PFSK-1 (cell line): Measurements from ENCODE around the gene RPRD1B.

Experiments
- FOXP2 ChIP-seq: optimal IDR thresholded peaks from 2 replicates; pipeline ENCODE3; 2011; ENCODE audit warnings: borderline replicate concordance, control low read depth, inconsistent platforms; ENCODE audit not compliant: insufficient read depth; ENCODE audit errors: extremely low read length, extremely low read depth
- POLR2AphosphoS5 ChIP-seq: IDR thresholded peaks from 2 replicates; pipeline ENCODE4 v1.6.1; 2012; ENCODE audit warnings: low read depth, mild to moderate bottlenecking, control low read depth, low read length, moderate library complexity
- REST ChIP-seq, 2 experiments: IDR thresholded peaks; 2 replicates each; pipeline versions ENCODE4 v1.6.1 to v1.8.0; 2011 to 2012; ENCODE audit warnings: low read depth in 2 of 2, low read length in 2 of 2, control low read depth in 1 of 2, inconsistent platforms in 1 of 2, mild to moderate bottlenecking in 1 of 2, moderate library complexity in 1 of 2; ENCODE audit not compliant: insufficient read depth in 1 of 2
- TAF1 ChIP-seq: IDR thresholded peaks from 2 replicates; pipeline ENCODE4 v1.6.1; 2012; ENCODE audit warnings: low read length, control low read depth, borderline replicate concordance; ENCODE audit not compliant: insufficient read depth

- TF ChIP-seq REST (IDR thresholded peaks at IDR 0.05; ENCODE audit: insufficient read depth in 1 of 2, low read depth in 2 of 2, low read length in 2 of 2) (no peak), POLR2AphosphoS5 (no peak), TAF1 (no peak), FOXP2 (no peak)
Observed at GRCh38 chr20:38072898-38073297, 39.4 kb downstream of the RPRD1B start.
